GM18909 (cell line): ENCODE results near the gene CLPSL1.

Experiments
- ATAC-seq: cut with Tn5 transposase; IDR thresholded peaks from one replicate; pipeline ENCODE4 v1.9.1; 2021; ENCODE audit warnings: mild to moderate bottlenecking; ENCODE audit not compliant: unreplicated experiment, poor library complexity

The CLPSL1 gene

GRCh38 chr6:35794536-35795452 lies 14.0 kb downstream of the CLPSL1 start:
- ATAC-seq: no peak

DNA sequence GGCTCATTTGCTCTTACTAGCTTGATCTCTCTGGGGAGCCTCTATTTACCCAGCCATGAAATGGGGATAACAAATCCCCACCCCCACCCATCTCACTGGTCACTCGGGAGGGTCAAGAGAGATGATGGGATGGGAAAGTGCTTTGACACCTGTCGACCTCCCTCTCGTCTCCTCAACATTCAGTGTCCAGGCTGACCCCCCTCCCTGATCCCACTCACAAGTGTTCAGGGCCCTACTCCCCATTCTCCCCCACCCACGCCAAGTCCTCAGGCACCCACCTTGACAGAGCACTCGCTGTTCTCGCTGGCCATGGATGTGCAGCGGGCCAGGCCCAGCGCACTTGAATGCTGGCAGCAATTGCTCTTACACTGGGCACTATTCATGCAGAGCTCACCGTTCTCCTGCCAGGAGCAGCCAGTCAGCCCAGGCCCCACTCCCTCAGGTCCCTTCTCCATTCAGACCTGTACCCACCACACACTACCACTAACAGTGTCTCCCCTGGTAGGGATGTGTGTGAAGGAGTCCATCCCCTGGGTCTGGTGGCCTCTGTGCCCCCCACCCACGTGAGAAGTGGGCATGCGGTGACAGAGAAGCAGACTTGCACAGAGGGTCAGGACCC lies 14.7 kb downstream of the CLPSL1 start:
- no peak for ATAC-seq

DNA sequence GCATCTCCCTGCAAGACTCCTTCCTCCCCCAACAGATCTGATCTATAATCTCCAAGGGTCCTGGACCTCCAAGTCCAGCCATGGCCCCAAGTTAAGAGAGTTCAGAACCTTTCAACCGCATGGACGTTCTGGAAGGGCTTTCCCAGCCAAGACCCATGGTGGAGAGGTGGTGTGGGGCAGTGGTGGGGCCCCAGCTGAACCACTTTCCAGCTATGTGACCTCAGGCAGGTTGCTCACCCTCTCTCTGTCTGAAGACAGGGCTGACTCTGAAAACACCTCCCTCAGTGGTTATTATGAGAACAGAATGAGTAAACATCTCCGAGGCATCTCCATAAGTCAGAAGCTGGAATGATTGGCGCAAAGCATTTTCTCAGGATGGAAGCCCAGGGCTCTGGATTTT lies 15.4 kb downstream of the CLPSL1 start:
- no peak for ATAC-seq

DNA sequence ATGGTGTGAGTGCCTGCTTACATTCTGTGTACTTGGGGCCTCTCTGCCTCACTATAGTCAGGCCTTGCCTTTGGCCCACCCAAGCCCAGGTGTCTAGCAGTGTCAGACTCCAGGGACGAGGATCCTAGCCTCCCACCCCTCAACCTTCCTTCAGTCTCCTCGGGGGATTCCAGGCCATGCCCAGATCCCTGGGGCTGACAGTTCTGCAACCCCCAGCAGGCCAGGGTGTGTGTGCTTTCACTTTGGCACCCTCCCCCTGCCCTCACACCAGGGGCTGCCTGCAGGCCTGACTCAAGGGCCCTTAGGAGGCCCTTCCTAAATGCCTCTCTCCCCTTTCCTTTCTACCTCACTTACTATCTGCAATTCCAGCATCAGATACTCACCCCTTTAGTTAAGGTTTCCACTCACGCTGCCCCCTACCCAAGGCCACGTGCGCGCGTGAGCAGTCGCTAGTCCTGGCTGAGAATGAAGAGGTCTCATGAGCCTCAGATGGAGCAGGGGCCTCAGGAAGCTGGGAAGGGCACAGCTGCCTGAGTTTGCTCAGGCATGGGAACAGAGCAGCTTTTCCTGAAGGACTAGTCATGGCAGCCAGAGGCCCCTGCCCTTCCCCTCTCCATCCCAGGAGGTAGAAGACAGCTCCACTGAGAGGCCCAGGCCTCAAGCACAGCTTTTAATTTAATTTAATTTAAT lies 17.2 kb downstream of the CLPSL1 start:
- no peak for ATAC-seq

DNA sequence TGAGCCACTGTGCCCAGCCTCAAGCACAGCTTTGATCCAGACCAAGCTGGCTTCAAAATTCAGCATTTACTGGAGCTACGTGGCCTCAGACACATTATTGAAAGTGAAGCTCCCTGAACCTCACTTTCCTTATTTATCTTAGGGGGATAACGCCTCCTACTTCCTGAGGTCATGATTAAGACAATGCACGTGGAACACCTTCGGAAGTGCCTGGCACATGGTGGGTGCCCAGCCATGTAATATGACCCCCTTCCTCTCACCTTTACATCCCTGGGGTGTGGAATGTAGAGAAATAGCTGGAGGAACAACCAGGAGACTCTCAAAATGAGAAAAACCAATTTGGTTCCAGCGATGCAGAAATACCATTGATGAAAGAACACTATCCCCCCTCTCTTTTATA lies 17.9 kb downstream of the CLPSL1 start:
- ATAC-seq: no peak

DNA sequence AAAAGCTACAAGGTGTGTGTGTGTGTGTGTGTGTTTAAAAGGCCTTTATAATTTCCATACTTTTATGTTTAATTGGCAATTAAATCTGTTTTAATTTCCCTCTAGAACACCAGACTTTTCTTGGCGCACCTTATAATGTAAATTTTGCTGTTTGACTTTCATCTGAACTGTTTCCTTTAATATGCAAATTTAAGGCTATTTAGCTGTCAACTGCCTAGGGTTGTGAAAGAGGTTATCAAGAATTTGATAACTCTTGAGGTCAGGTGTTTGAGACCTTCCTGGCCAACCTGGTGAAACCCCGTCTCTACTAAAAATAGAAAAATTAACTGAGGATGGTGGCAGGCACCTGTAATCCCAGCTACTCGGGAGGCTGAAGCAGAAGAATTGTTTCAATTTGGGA lies 20.3 kb downstream of the CLPSL1 start:
- no peak for ATAC-seq

- ATAC-seq: no peak
These were observed 24.3 kb downstream of the CLPSL1 start, which contains the start of gene LHFPL5 for GRCh38 chr6:35804996-35805736. TSS of gene LHFPL5 (plus strand) at chr6:35805352. CDS start at chr6:35805671, 319 bp downstream.

DNA sequence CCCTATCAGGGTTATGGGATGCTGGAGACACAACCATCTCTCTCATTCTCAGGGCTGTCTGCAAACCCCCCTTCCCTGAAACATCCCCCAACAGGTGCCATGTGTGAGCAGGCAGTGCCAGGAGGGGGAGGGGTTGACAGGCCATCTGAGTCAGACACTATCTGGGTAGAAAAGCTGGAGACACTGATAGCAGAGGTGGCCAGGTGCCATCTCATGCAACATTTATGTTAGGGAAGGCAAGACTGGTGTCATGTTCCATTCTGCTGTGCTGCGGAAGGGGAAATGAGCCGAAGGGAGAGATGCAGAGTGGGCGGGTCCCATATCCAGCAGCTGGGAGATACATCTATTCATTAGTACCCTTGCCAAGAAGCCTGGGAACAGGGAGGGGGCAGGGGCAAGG lies 27.9 kb downstream of the CLPSL1 start:
- ATAC-seq: no peak

DNA sequence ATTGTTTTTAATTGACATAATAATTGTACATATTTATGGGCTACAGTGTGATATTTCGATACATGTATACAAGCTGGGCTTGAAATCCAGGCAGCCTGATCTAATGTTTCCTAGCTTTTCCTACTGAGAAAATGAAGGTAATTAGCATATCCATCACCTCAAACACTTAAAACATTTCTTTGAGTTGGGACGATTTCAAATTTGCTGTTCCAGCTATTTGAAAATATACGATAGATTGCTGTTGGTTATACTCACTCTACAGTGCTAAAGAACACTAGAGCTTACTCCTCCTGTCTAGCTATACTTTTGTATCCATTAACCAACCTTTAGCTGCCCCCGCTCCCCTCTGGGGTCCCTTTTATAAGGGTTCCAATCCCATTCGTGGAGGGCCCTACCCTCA lies 29.0 kb downstream of the CLPSL1 start:
- ATAC-seq: no peak

DNA sequence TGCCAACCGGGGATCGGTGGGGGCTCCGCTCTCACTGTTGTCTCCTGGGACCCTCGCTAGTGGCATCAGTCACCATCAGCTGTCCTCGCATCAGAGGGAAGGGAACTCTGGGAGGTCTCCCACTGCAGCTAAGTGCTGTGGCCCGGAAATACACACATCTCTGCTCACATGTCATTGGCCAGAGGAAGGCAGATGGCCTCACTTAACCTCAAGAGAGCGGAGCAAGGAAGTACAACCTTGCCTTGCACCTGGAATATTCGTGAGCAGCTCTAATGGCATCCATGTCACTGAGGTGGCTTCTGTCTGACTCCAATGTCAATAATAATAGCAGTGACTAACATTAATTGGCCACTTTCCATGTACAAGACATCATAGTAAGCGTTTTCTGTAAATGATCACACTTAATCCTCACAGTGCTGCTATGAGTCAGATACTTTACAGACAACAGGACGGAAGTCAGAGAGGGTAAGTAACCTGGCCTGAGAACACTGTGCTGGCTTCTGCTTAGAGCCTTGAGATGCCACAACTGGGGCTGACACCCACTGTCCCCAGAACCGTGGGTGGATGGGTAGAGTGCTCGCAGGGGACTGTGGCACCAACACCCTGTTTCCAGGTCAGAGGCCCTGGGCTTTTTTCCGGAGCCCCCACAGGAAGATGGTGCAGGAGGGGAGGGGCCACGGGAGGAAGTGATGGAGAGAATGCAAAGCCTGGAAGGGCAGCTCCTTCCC lies 30.3 kb downstream of the CLPSL1 start:
- no peak for ATAC-seq

DNA sequence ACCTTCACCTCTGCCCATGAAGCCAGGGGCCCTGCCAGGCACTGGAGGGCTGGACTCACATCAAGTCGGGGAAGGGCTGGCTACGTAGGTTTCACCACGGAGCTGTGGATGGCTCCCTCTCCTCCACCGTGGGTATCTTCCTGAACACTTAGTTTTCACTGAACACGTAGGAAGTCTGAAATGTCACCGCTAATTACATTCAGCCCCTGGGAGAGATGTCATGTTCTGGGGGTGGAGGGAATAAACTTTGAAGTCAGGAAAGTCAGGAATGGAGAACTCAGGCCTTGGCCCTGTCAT lies 30.8 kb downstream of the CLPSL1 start:
- no peak for ATAC-seq

DNA sequence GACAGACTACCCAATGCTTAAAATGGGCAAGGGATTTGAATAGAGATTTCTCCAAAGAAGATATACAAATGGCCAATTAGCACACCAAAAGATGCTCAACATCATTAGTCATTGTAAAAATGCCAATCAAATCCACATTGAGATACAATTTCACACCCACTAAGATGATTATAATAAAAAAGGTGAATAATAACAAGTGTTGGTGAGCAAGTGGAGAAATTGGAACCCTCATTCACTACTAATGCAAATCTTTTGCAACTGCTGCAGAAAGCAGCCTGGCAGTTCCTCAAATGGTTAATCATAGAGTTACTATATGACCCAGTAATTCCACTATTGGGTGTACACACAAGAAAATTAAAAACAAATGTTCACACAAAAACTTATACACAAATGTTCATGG lies 36.7 kb downstream of the CLPSL1 start:
- ATAC-seq: no peak

- no peak for ATAC-seq
These were observed 42.8 kb downstream of the CLPSL1 start for GRCh38 chr6:35823601-35824000.

DNA sequence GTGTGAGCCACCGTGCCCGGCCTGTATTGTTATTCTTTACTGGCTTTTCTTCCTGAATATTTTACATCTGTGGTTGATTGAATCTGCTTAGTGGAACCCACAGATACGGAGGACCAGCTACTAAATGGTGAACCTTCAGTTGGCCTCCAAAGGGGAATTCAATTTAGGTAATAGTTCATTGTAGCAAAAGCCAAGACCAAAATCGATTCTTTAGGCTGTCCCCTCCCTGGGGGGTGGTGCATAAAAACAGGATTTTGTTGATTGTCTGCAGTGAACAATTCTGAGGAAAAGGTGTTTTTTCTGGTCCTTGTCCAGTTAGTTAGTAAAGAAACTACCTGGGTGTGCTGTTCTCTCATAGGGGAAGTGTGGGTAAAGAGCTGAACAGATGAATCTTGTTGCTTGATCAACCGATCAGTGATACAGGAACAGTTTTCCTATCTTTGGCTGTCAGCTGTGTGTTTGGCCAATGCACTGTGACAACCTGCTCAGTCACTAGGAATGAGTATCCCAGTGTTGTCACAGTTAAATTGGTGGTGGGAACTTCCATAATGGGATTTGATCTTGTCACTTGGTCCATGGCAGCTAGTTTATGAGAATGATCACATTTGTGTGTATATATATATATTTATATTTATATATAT lies 43.9 kb downstream of the CLPSL1 start:
- ATAC-seq: no peak

GRCh38 chr6:35829306-35829705 lies 48.5 kb downstream of the CLPSL1 start:
- no peak for ATAC-seq

- ATAC-seq: no peak
These were observed 50.6 kb downstream of the CLPSL1 start for GRCh38 chr6:35831257-35832007.

GRCh38 chr6:35833536-35833935 lies 52.7 kb downstream of the CLPSL1 start:
- no peak for ATAC-seq
